SHP77 (cell line): Measurements from ENCODE around the gene ROBO1.

Experiments used
- DNase-seq, 2 experiments: peaks; one replicate each; lab custom pipeline; 2025; lab: John Stamatoyannopoulos, UW

Gene ROBO1

DNA sequence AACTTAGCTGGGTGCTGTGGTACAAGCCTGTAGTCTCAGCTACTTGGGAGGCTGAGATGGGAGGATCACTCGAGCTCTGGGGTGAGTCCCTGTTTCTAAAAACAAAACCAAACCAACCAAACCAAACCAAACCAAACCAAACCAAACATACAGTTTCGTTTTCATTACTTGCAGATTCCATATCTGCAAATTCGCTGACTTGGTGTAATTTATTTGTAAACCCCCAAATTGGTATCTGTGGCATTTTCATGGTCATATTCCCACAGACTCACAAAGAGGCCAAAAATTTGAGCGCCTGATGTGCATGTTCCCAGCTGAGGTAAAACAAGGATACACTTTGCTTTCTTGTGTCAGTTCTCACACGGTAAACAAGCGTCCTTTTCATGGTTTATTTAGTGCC, 1138.3 kb downstream of the ROBO1 start:
- no peak for DNase-seq

DNA sequence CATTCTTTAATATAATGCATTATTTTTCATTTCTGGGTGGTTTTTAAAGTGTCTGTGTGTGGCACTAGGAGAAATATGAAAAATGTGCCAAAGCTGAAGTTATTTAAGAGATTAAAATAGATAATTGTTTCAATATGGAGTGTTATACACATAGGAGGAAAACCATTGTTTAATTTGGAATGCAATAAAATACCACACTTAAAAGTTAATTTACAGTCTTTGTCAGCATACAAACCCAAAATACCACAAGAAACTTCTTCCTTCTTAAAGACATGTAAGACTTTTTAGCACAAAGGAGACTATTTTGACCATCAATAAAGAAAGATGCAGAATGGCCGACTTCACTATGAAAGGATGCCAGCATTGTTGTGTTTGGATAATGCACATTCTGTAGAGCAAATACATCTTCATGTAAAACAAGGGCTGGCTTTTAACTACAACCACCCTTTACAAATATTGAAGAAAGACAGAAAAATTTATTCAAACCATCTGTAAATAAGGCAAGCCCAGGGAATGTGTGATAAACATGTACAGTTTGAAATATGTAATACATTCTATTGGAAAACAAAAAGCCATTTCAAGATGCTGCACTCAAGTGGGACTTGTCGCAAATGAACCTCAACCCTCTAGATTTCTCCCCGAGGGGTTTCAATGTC, 1146.6 kb downstream of the ROBO1 start:
- no peak for DNase-seq

DNA sequence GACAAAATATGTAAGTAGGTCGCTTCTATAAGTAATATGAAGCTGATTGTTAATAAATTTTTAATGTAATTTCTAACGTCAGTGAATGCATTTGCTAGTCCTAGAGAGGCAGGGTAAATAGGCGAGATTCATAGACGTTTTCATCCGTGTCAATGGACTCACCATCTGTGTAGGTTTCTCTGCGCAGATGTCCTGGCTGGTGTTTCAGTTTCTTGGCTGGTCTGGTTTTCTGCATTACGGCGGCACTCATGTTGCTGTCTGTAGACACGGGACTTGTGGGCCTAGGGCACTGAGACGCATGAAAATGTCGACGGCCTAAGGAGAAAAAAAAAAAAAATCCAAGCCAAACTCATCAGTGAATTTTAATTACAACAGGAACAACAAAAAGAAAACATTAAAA, 1153.3 kb downstream of the ROBO1 start:
- DNase-seq = no peak

DNA sequence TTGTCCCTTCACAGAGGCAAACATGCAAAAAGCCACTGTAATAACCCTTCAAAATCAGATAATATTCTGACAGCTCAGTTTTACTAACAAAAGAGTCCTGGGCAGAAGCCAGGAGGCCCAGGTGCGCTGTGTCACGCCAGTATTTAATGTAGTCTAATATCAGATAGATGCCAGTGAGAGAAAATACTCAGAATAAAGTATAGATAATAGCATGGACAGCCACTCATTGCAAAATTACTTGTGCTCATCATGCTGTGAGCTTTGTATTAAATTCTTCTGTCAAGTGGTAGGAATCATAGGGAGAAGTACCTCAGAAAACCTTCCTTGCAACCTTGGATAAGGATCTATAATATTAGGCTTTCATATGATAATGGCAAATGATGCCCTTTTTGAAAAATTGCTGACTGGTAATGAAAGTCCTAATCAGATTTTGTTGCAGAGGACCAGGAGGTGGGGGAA, 1154.3 kb downstream of the ROBO1 start:
- DNase-seq = peak in 1 of 2 experiments; percentile 3

DNA sequence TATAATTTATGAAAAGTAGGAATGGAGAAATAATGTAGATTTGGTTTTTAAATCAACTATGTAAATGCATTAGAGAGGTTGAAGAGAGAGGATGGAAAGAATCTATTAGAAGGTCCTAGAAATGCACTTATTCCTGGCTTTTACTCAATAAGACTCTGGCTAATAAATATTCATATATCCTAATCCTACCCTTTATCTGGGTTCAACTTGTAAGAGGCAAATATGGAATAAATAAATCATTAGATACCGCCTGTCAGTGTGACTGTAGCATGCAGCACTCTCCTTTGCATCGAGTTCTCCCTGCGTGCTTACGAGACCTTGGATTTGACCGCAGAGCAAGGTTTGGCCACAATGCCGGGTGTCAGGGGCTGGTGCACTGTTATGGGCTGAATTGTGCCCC, 1156.5 kb downstream of the ROBO1 start:
- no peak for DNase-seq

DNA sequence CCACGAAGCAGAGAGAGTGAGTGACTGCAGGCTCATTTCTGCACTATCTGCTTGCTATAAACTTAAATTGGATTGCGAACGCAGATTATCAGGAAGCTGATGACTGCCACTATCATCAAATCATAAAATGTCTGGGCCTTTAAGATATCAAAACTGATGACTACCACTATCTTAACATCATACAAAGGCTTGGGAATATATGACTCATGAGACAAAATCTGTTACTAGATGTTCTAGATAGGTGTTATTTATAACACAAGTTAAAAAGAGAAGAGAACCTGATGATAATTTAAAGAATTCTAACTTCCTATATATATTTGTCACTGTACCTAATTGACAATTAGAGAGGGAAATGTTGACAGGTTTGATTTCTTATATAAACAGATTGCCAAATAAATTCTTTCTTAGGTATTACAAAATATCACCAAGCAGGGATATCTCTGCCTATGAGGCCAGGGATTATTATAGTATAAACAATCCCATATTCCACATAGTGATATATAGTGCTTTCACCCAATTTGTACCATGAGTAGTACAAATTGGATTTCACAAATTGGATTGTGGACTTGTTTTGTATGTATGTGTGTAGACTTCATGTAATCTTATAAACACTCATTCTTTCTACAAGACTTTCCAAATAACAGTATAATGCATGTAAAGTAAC, 1157.2 kb downstream of the ROBO1 start:
- no peak for DNase-seq

DNA sequence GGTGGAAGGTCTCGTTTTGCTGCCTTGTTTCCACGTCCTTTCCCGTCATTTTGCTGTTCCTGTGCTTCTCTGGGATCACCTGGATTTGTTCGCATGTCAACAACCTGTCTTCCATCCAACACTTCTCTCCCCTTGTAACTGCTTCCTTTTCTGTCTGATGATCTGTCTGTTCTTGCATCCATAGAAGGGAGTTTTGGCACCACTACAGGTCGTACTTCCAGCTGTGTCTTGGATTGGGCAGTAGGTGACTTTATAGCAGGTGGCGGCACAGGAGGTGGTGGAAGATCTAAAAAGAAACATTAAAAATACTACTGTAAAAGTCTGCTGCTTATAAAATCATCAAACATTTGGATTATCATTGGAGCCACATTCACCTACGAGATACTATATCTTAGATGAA, 1161.0 kb downstream of the ROBO1 start:
- DNase-seq = no peak

DNA sequence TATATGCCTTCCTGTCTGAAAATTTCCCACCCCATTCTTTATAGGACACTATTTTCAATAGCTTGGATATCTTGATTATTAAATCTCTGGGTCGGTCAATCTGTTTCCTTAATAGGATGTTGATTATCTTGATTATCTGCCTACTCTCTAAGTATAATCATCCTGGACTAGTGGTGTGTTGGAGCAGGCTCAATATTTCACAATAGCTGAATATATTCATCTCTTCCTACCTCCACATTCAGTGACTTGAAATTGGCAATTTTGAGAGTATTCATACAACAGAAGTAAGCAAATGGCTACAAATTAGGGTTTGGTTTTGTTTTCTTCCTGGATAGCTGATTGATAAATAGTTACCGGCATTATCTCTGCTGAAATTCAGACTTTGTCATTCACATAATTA, 1162.6 kb downstream of the ROBO1 start:
- DNase-seq = no peak

DNA sequence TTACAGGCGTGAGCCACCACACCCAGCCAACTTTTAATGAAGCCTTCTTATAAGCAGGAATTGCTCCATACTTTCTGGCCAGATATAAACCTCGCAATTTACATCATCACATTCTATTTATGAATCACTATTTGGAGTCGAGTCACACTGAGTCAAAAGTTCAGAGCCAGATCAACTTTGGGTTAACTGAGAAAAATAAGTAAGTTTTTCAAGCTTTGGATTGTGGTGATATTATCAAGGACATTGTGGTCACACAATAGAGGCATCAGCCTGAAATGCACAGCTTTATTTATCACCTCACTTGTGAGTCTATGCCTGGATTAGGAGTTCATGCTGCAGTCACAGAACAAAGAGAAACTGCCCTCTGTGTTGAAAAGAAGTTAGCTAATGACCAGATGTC, 1163.5 kb downstream of the ROBO1 start:
- no peak for DNase-seq

DNA sequence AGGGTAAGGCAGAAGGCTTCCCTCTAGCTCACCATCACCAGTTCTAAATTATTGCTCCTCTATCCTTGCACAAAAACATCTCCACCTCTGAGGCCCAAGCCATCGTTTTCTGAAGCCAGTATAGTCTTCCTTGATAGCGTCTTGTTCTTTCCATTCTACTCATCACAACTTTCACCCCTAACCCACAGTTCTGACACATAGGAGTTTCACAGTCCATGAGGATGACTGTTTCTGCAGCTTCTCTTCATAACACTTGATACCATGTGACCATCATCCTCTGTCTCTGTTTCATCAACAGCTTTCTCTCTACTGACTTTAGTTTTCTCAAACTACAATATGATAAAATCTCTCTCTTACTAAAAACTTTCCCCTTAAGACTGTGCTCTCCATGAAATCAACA, 1166.5 kb downstream of the ROBO1 start:
- DNase-seq = no peak

DNA sequence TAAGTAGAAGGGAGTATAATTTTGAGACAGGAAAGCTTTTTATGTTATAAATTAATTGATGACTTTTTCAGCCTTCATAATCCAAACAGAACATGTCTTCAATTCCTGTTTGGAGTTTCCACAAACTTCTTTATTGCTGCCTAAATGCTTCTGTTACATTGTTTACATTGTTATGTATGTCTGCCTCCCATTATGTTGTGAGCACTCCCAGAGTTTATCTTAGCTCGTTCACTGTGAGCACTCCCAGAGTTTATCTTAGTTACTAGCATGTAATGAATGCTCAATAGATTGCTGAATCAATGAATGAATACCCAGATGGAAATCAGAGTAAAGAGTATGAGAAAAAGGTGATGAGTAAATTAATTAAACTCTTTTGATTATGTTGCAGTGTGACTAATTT, 1178.0 kb downstream of the ROBO1 start:
- DNase-seq = no peak

DNA sequence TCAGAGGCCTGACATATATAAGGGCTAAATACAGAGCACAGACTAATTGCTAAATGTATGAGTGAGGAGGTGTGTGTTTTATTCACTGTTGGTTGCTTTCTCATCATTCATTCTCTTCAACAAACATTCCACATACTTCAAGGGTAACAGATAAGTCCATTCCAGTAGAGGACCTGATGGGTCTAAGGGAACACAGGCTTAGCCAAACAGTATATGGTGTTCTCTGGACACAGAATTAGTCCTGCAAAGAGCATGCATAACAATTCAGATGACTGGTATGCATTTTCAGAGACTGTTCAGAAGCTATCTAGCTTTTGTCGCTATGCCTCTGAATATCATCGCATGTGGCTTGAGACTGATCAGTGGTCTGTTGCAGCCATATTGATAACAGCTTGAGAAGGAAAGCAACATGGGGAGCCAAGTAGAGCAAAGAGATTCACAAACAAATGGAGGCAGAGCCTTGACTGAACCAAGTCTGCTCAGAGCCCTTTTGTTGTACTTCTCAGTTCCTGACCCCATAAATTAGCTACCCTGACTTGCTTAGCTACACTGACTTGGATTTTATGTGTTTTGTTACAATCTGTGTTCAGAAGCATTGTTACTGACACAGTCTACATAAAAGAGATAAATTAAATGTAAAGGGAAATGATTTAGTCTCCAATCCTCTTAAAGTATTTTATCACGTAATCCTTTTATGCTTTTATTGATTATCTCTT, 1178.7 kb downstream of the ROBO1 start:
- no peak for DNase-seq

DNA sequence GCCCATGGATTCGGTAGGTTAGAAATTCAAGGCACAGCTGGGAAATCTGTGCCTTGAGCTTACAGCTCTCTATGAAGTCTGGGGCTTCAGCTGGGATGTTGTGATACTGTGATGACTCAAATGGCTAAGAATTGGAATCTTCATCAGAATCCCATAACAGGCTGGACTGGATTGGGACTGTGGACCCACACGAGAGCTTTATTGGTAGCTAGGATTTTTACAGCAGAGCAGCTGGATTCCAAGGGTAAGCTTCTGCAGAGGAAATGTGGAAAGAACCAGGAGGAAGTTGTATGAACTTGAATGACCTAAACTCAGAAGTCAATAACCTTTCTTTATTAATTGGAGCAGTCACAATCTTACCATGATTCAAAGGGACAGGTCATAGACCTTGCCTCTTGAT, 1187.1 kb downstream of the ROBO1 start:
- no peak for DNase-seq

DNA sequence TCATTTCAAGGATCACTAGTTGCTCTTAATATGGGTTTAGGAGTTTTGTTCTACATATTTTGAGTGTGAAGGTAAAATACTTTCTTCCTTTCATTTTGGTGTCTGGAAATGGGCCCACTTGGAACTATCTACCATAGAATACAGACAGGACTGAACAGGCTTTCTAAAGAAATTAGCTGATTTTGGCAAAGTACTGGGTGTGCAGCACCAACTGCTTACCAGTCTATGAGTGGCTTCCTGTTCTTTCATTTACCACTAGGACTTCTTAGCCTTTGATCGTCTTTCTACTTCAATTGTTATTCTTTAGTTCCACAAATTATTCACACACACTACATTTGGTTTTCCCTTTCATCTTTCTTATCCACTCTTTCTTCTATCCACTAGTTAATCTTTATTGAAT, 1196.3 kb downstream of the ROBO1 start:
- DNase-seq = no peak

DNA sequence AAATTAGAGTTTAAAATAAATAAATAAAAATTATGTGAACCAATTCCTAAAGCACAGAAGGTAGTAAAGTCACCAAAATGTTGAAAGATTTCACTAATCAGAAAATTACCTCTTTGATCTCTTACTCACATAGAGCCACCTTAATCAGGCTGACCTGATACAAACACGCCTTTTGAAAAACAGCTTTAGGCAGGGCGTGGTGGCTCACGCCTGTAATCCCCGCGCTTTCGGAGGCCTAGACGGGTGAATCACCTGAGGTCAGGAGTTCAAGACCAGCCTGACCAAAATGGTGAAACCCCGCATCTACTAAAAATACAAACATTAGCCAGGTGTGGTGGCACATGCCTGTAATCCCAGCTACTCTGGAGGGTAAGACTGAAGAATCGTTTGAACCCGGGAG, 1197.3 kb downstream of the ROBO1 start:
- no peak for DNase-seq

DNA sequence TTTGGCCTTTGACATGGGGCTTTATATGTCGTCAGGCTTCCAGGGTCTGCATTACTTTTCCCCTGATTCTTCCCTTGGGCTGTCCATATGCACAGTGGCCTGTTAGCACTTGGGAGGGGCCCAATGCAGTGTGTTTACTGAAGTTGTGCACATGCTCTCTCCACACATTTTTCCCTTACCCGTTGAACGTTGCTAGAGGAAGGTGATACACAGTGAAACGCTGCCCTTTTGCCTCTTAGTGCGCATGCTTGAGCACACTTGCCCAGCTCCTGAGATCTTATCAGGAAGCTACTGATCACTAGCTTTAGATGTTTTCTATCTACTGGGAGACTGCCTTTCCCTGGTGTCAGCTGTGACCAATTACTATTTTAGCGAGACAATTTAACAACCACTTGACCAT, 1198.0 kb downstream of the ROBO1 start:
- no peak for DNase-seq

DNA sequence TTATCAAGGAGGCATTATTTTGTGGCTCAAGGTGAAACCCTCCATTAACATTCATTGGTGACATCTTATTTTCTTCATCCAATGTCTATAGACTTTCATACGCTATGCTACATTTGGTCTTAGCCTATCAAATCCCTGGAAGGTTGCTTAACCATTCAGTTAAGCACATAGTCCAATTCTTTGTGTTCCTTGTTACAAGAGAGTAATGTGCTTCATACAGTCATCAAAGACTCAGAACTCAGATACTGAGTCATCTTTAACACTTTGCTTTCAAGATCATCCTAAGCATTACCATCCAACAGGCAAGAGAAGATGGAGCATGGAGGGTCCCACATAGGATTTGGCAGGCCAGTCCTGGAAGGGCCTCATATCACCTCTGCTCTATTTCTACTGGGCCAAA, 1202.1 kb downstream of the ROBO1 start:
- DNase-seq = no peak

DNA sequence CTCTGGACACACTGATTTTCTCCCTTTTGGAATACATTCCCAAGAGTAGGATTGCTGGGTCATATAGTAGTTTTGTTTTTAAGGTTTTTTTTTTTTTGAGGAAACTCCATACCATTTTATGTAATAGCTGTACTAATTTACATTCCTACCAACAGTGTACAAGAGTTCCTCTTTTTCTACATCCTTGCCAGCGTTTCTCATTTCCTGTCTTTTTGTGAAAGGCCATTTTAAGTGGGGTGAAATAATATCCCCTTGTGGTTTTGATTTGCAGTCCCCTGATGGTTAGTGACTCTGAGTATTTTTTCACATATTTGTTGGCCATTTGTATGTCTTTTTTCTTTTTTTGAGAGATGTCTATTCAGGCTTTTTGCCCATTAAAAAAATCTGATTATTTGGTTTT, 1205.5 kb downstream of the ROBO1 start:
- no peak for DNase-seq
